PC-3 (cell line): ENCODE measurements around the gene GRIPAP1. TPM values are rescaled to one million over a fixed set of nuclear protein-coding genes. Genes with fewer than 3 reads are reported as not detected.

Experiments
- ATAC-seq: fragments of 200-7000 bp; cut with Tn5 transposase; 2 replicates; pipeline ENCODE4 v1.9.1; 2020; ENCODE audit warnings: mild to moderate bottlenecking, moderate library complexity
- BruUV-seq: library from RNA; stranded (reverse); fragments of 400-500 nt; replicated peaks from 2 replicates; lab custom pipeline; 2021; lab: Mats Ljungman, UMichigan
- CTCF ChIA-PET: fragments of 300-600 bp; sonication (Branson Sonifier 250); formaldehyde crosslinking; loops from one replicate; lab custom pipeline; 2022; ENCODE audit warnings: antibody characterized with exemption; lab: Charles Lee
- POLR2A ChIA-PET: fragments of 300-600 bp; sonication (Branson Sonifier 250); formaldehyde crosslinking; loops from one replicate; lab custom pipeline; 2022; ENCODE audit warnings: antibody characterized with exemption; ENCODE audit not compliant: unreplicated experiment; lab: Charles Lee
- DNase-seq: peaks from one replicate; pipeline ENCODE4 v3.0.0-alpha.2; 2015
- H2AFZ ChIP-seq: fragments of 300-600 bp; sonication (generic); 2 replicates; pipeline ENCODE4 v1.6.0; 2016; ENCODE audit warnings: antibody characterized with exemption, low read length
- H3F3A ChIP-seq: fragments of 300-600 bp; sonication (generic); one replicate; pipeline ENCODE4 v1.6.0; 2017; ENCODE audit warnings: antibody characterized with exemption, low read length, control low read depth, mild to moderate bottlenecking; ENCODE audit not compliant: unreplicated experiment
- H3K27ac ChIP-seq: fragments of 300-600 bp; sonication (generic); 2 replicates; pipeline ENCODE4 v1.5.1; 2016; ENCODE audit warnings: mild to moderate bottlenecking, low read length
- H3K27me3 ChIP-seq: fragments of 300-600 bp; sonication (generic); 2 replicates; pipeline ENCODE4 v1.6.1; 2016; ENCODE audit warnings: low read length, mixed read lengths
- H3K36me3 ChIP-seq: fragments of 300-600 bp; sonication (generic); 2 replicates; pipeline ENCODE4 v1.6.1; 2016; ENCODE audit warnings: low read depth, mixed run types, low read length, mixed read lengths
- H3K4me1 ChIP-seq: fragments of 300-600 bp; sonication (generic); 2 replicates; pipeline ENCODE4 v1.5.1; 2016; ENCODE audit warnings: low read length; ENCODE audit not compliant: insufficient read depth
- H3K4me2 ChIP-seq: fragments of 300-600 bp; sonication (generic); 2 replicates; pipeline ENCODE4 v1.6.0; 2016; ENCODE audit warnings: low read length
- H3K4me3 ChIP-seq: fragments of 300-600 bp; sonication (generic); 2 replicates; pipeline ENCODE4 v1.5.1; 2016; ENCODE audit warnings: mild to moderate bottlenecking, low read length, mixed read lengths
- H3K79me2 ChIP-seq: fragments of 300-600 bp; sonication (generic); 2 replicates; pipeline ENCODE4 v1.6.1; 2017; ENCODE audit warnings: low read length, mixed read lengths
- H3K9ac ChIP-seq: fragments of 300-600 bp; sonication (generic); 2 replicates; pipeline ENCODE4 v1.6.0; 2016; ENCODE audit warnings: mild to moderate bottlenecking, low read length
- H3K9me2 ChIP-seq: fragments of 300-600 bp; sonication (generic); replicated peaks from 2 replicates; pipeline ENCODE4 v1.6.1; 2016; ENCODE audit warnings: mixed run types, low read length, mixed read lengths
- H3K9me3 ChIP-seq: fragments of 300-600 bp; sonication (generic); 2 replicates; pipeline ENCODE4 v1.6.1; 2016; ENCODE audit warnings: low read length, mixed read lengths
- H4K20me1 ChIP-seq: fragments of 300-600 bp; sonication (generic); 2 replicates; pipeline ENCODE4 v1.6.1; 2016; ENCODE audit warnings: low read length, mixed read lengths
- EZH2 ChIP-seq: fragments of 300-600 bp; sonication (generic); IDR thresholded peaks from one replicate; pipeline ENCODE4 v1.6.1; 2017; ENCODE audit warnings: antibody characterized with exemption, mild to moderate bottlenecking, low read length; ENCODE audit not compliant: unreplicated experiment
- EZH2phosphoT487 ChIP-seq: fragments of 300-600 bp; sonication (generic); IDR thresholded peaks from 2 replicates; pipeline ENCODE4 v1.6.1; 2018; ENCODE audit warnings: mild to moderate bottlenecking, antibody characterized with exemption, low read length, borderline replicate concordance
- intact Hi-C: fragments of 100-400 bp; cut with micrococcal nuclease; formaldehyde crosslinking; loops from 2 replicates; pipeline ENCODE4 v1.9.0; 2023
- total RNA-seq: library from RNA; depleted of rRNA; stranded (reverse); fragments of >200 nt; gene quantifications from 2 replicates; pipeline ENCODE4 v1.2.3, GENCODE V29; 2014
- TF ChIP-seq, protein P1 (sequence below): fragments of 300-600 bp; sonication (generic); conservative IDR thresholded peaks from 2 replicates; pipeline ENCODE4 v1.5.1; 2017; ENCODE audit warnings: antibody characterized with exemption, low read depth, mild to moderate bottlenecking, low read length

The GRIPAP1 gene
- total RNA-seq, 1 experiment from 2014 or later = 31.1 TPM

DNA sequence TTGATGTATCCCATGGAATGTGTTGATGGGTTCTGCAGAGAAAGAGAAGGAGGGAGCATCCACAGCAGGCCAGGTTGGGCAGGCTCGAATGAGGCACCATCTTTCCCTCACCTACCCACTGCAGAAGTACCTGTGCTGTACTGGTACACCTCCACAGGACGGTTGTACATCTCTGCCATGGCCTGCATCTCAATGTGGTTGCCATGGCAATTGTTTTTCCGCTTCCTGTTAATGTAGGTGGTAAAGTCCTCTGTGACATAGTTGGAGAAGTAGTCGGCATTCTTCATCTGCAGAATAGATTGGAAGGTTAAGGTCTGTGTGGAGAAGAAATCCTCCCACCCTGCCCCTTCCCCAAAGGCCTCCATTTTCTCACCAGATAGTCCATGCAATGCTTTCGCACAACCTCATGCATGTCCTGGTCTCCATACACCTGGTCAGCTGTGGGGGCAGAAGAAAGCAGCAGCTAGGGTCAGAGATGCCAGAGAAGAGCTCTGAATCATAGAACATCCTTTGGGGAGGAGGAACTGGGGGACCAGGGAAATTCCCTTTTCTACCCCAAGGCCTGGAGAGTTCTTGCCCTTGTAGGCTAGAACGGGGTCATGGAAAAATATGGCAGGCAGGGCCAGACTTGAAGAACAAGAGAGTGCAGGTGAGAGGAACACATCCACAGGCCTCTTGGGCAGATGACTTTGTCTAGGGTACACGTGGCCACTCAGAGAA lies 67.3 kb downstream of the GRIPAP1 start:
- H2AFZ ChIP-seq = no peak overlapping the region
- H3K9me3 ChIP-seq = no peaks in the 10 kb centered on the region
- no peaks in the 10 kb centered on the region for H3K9me2 ChIP-seq
- DNase-seq (no peak), ATAC-seq (no peak)
- POLR2A ChIA-PET = no interaction called here
- peaks cover 25% of the 10 kb centered on the region for H3K36me3 ChIP-seq
- TF ChIP-seq, protein P1, sequence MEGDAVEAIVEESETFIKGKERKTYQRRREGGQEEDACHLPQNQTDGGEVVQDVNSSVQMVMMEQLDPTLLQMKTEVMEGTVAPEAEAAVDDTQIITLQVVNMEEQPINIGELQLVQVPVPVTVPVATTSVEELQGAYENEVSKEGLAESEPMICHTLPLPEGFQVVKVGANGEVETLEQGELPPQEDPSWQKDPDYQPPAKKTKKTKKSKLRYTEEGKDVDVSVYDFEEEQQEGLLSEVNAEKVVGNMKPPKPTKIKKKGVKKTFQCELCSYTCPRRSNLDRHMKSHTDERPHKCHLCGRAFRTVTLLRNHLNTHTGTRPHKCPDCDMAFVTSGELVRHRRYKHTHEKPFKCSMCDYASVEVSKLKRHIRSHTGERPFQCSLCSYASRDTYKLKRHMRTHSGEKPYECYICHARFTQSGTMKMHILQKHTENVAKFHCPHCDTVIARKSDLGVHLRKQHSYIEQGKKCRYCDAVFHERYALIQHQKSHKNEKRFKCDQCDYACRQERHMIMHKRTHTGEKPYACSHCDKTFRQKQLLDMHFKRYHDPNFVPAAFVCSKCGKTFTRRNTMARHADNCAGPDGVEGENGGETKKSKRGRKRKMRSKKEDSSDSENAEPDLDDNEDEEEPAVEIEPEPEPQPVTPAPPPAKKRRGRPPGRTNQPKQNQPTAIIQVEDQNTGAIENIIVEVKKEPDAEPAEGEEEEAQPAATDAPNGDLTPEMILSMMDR = no peak
- TF ChIP-seq EZH2 (no peak), EZH2phosphoT487 (no peak)
- no peaks in the 10 kb centered on the region; the same call in 1 of the 2 replicates for H3K79me2 ChIP-seq
- BruUV-seq = no TSS peak
- intact Hi-C loops = no loop called here
- no peak overlapping the region for H3K27ac ChIP-seq
- H3K4me3 ChIP-seq = no peak overlapping the region
- no peak overlapping the region for H3K4me2 ChIP-seq
- H3F3A ChIP-seq = no peaks in the 10 kb centered on the region
- H3K4me1 ChIP-seq = no peaks in the 10 kb centered on the region
- H3K27me3 ChIP-seq = no peaks in the 10 kb centered on the region
- H4K20me1 ChIP-seq = no peaks in the 10 kb centered on the region
- H3K9ac ChIP-seq = no peak overlapping the region
- CTCF ChIA-PET = no interaction called here

DNA sequence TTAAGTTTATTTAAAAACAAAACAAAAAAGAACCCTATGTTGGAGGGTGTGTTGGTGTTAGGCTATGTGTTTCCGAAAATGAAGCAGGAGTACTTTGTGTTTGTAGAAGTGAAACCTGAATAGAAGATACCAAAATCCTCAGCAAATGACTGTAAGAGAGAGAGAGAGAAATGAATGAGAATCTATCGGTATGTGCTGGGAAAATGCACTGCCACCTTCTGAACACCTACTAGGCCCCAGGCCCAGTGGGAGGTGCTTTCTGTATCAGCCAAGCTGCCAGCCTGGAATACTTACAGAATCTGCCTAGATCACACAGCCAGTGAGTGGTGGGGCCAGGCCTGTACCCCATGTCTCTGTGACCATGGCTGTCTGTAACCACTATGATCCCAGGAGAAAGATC lies 68.3 kb downstream of the GRIPAP1 start:
- Histone ChIP-seq H3K36me3 (peaks cover 25% of the 10 kb centered on the region), H3K9ac (no peak overlapping the region), H3K9me2 (no peaks in the 10 kb centered on the region), H2AFZ (no peak overlapping the region), H3K4me1 (no peaks in the 10 kb centered on the region), H3K79me2 (no peaks in the 10 kb centered on the region; the same call in 1 of the 2 replicates), H3K4me3 (no peak overlapping the region), H4K20me1 (no peaks in the 10 kb centered on the region), H3K27me3 (no peaks in the 10 kb centered on the region), H3K4me2 (no peak overlapping the region), H3K27ac (no peak overlapping the region), H3F3A (no peaks in the 10 kb centered on the region), H3K9me3 (no peaks in the 10 kb centered on the region)
- no peak for DNase-seq
- CTCF ChIA-PET = interaction anchor here (0.6 kb wide), 1 partner anchor 67 kb away, joined by 3 read pairs; no protein-coding TSS in a partner anchor
- no peak for ATAC-seq
- POLR2A ChIA-PET = no interaction called here
- intact Hi-C loops = no loop called here
- TF ChIP-seq EZH2phosphoT487 (no peak), EZH2 (no peak)
- TF ChIP-seq, protein P1 = no peak
- no TSS peak for BruUV-seq

DNA sequence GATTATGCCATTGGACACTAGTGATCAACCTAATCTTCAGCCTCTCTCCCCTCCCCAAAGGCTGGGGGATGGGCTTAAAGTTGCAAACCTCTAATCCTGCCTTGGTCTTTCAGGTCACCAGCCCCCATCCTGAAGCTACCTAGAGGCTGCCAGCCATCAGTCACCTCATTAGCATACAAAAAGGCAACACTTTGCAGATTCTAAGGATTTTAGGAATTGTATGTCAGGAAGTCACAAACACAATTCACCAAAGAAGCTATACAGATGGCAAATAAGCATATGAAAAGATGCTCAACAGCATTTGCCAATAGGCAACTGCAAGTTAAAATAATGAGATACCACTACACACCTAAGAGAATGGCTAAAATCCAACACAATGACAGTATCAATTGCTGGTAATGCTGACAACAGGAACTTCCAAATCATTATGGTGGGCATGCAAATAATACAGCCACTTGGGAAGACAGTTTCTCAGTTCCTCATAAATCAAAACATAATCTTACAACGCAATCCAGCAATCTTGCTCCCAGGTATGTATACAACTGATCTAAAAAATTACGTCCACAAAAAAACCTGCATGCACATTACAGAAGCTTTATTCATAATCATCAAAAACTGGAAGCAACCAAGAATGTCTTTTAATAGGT lies 74.2 kb downstream of the GRIPAP1 start:
- Histone ChIP-seq H3K9me2 (no peaks in the 10 kb centered on the region), H3K27ac (no peak overlapping the region), H4K20me1 (no peaks in the 10 kb centered on the region), H3K4me3 (no peak overlapping the region), H3F3A (no peaks in the 10 kb centered on the region), H3K9ac (no peak overlapping the region), H3K4me1 (no peaks in the 10 kb centered on the region), H2AFZ (no peak overlapping the region), H3K4me2 (no peak overlapping the region), H3K79me2 (no peaks in the 10 kb centered on the region), H3K27me3 (no peaks in the 10 kb centered on the region), H3K36me3 (peaks cover 14% of the 10 kb centered on the region), H3K9me3 (no peaks in the 10 kb centered on the region)
- CTCF ChIA-PET = no interaction called here
- ATAC-seq (no peak), DNase-seq (no peak)
- no TSS peak for BruUV-seq
- TF ChIP-seq, protein P1 = no peak
- TF ChIP-seq EZH2phosphoT487 (no peak), EZH2 (no peak)
- intact Hi-C loops = no loop called here
- POLR2A ChIA-PET = no interaction called here
